ENCODE data around the gene LDLRAD2. TPM values are rescaled to one million over a fixed set of nuclear protein-coding genes. Genes with fewer than 3 reads are reported as not detected.

LDLRAD2 gene
- total and polyA plus RNA-seq, 2 donors from 2014 or later, result 0.79 TPM; not detected in 1

DNA sequence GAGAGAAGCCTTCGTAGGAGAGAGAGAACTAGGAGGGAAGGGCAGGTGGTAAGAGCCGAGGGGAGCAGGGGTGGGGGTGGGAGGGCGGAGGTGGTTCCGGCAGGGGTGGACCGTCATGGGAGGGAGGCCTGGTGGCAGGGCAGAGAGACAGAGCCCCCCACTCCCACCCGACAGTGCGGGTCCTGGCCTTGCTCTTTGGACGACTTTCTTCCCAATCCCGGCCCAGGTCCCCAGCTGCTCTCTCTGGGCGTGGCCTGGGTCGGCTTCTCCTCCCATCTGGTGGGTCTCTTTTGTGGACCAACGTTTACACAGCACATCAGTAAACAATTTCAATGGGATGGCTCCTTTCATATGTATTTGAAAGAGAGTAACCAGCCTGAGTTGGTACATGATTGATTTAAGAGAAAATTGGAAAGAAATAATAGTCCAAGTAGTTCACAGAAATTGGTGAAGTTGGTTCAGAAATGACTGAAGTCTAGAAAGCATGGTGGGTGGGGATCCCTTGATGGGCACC, 56.9 kb downstream of the LDLRAD2 start:
- TF ChIP-seq, protein P1, sequence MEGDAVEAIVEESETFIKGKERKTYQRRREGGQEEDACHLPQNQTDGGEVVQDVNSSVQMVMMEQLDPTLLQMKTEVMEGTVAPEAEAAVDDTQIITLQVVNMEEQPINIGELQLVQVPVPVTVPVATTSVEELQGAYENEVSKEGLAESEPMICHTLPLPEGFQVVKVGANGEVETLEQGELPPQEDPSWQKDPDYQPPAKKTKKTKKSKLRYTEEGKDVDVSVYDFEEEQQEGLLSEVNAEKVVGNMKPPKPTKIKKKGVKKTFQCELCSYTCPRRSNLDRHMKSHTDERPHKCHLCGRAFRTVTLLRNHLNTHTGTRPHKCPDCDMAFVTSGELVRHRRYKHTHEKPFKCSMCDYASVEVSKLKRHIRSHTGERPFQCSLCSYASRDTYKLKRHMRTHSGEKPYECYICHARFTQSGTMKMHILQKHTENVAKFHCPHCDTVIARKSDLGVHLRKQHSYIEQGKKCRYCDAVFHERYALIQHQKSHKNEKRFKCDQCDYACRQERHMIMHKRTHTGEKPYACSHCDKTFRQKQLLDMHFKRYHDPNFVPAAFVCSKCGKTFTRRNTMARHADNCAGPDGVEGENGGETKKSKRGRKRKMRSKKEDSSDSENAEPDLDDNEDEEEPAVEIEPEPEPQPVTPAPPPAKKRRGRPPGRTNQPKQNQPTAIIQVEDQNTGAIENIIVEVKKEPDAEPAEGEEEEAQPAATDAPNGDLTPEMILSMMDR (IDR thresholded peaks at IDR 0.05; ENCODE audit: borderline replicate concordance, extremely low read depth, insufficient read depth), result no peak
- DNase-seq (no peak), FAIRE-seq (no peak)
- Histone ChIP-seq H3K4me1 (ENCODE audit: control insufficient read depth in 2 of 3, insufficient read depth in 2 of 3, low read depth in 1 of 3, low read length in 3 of 3) (peaks cover 0 to 3% (median 0%) of the 10 kb centered on the region in 3 donors), H3K27ac (ENCODE audit: low read depth in 2 of 2, low read length in 2 of 2) (no peak overlapping the region), H3K27me3 (ENCODE audit: control insufficient read depth, insufficient read depth, low read length) (no peaks in the 10 kb centered on the region), H3K4me3 (ENCODE audit: low read length in 3 of 3) (no peak overlapping the region), H3K36me3 (ENCODE audit: control insufficient read depth in 2 of 3, insufficient read depth in 3 of 3, low read length in 3 of 3) (peaks cover 0 to 28% (median 12%) of the 10 kb centered on the region in 3 donors), H3K9me3 (ENCODE audit: control insufficient read depth in 2 of 3, insufficient read depth in 1 of 3, low read length in 3 of 3) (no peaks in the 10 kb centered on the region), H3K9ac (ENCODE audit: low read length in 3 of 3) (no peak overlapping the region)
- intact Hi-C loops (cut with DNase I), result no loop called here

- intact Hi-C loops (cut with DNase I), result no loop called here
- Histone ChIP-seq H3K4me1 (ENCODE audit: control insufficient read depth in 2 of 3, insufficient read depth in 2 of 3, low read depth in 1 of 3, low read length in 3 of 3) (peaks cover 0 to 3% (median 0%) of the 10 kb centered on the region in 3 donors), H3K27me3 (ENCODE audit: control insufficient read depth, insufficient read depth, low read length) (no peaks in the 10 kb centered on the region), H3K9ac (ENCODE audit: low read length in 3 of 3) (no peak overlapping the region), H3K27ac (ENCODE audit: low read depth in 2 of 2, low read length in 2 of 2) (no peak overlapping the region), H3K36me3 (ENCODE audit: control insufficient read depth in 2 of 3, insufficient read depth in 3 of 3, low read length in 3 of 3) (peaks cover 0 to 28% (median 12%) of the 10 kb centered on the region in 3 donors), H3K4me3 (ENCODE audit: low read length in 3 of 3) (no peak overlapping the region), H3K9me3 (ENCODE audit: control insufficient read depth in 2 of 3, insufficient read depth in 1 of 3, low read length in 3 of 3) (no peaks in the 10 kb centered on the region)
- TF ChIP-seq, protein P1 (IDR thresholded peaks at IDR 0.05; ENCODE audit: borderline replicate concordance, extremely low read depth, insufficient read depth), result no peak
- peak in 2 of 5 donors; percentile 15 to 92 for DNase-seq
- no peak for FAIRE-seq
These were observed 57.6 kb downstream of the LDLRAD2 start for GRCh38 chr1:21869620-21870121.

GRCh38 chr1:21870611-21871010, 58.5 kb downstream of the LDLRAD2 start:
- H3K9ac ChIP-seq (ENCODE audit: low read length in 3 of 3), result no peak overlapping the region
- H3K36me3 ChIP-seq (ENCODE audit: control insufficient read depth in 2 of 3, insufficient read depth in 3 of 3, low read length in 3 of 3), result peaks cover 0 to 28% (median 10%) of the 10 kb centered on the region in 3 donors
- intact Hi-C loops (cut with DNase I), result no loop called here
- TF ChIP-seq, protein P1 (IDR thresholded peaks at IDR 0.05; ENCODE audit: borderline replicate concordance, extremely low read depth, insufficient read depth), result no peak
- no peak overlapping the region for H3K4me3 ChIP-seq (ENCODE audit: low read length in 3 of 3)
- H3K4me1 ChIP-seq (ENCODE audit: control insufficient read depth in 2 of 3, insufficient read depth in 2 of 3, low read depth in 1 of 3, low read length in 3 of 3), result peaks cover 0 to 3% (median 0%) of the 10 kb centered on the region in 3 donors
- no peak overlapping the region for H3K27ac ChIP-seq (ENCODE audit: low read depth in 2 of 2, low read length in 2 of 2)
- H3K9me3 ChIP-seq (ENCODE audit: control insufficient read depth in 2 of 3, insufficient read depth in 1 of 3, low read length in 3 of 3), result no peaks in the 10 kb centered on the region
- no peak for FAIRE-seq
- peak in 1 of 5 donors; percentile 70 for DNase-seq
- H3K27me3 ChIP-seq (ENCODE audit: control insufficient read depth, insufficient read depth, low read length), result no peaks in the 10 kb centered on the region
